ENCODE results near the gene TRHDE.

The TRHDE gene

DNA sequence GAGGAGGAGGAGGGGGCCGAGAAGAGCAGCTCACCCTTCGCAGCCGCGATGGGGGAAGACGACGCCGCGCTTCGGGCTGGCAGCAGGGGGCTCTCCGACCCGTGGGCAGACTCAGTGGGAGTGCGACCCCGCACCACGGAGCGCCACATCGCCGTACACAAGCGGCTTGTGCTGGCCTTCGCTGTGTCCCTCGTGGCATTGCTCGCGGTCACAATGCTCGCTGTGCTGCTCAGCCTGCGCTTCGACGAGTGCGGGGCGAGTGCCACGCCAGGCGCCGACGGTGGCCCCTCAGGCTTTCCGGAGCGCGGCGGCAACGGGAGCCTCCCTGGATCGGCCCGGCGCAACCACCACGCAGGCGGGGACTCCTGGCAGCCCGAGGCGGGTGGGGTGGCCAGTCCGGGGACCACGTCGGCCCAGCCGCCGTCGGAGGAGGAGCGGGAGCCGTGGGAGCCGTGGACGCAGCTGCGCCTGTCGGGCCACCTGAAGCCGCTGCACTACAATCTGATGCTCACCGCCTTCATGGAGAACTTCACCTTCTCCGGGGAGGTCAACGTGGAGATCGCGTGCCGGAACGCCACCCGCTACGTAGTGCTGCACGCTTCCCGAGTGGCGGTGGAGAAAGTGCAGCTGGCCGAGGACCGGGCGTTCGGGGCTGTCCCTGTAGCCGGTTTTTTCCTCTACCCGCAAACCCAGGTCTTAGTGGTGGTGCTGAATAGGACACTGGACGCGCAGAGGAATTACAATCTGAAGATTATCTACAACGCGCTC lies 745 bp downstream of the TRHDE start:
- DNase-seq (ENCODE audit: low read depth in 1 of 2, low spot score in 1 of 2) = no peak

DNA sequence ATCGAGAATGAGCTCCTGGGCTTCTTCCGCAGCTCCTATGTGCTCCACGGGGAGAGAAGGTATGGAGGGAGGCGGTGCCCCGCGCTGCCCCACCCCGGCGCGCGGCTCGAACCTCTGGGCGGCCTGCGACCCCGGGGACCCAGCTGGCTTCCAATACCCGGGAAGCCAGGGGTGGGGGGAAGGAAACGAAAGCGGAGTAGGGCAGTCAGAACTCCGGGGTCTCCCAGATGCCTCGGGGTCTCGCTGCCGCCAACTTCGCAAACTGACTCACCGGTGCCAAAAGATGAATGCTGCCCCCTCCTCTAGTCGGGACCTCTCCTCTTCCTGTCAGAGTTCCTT lies 1.3 kb downstream of the TRHDE start:
- no peak for DNase-seq (ENCODE audit: low read depth in 1 of 2, low spot score in 1 of 2)

DNA sequence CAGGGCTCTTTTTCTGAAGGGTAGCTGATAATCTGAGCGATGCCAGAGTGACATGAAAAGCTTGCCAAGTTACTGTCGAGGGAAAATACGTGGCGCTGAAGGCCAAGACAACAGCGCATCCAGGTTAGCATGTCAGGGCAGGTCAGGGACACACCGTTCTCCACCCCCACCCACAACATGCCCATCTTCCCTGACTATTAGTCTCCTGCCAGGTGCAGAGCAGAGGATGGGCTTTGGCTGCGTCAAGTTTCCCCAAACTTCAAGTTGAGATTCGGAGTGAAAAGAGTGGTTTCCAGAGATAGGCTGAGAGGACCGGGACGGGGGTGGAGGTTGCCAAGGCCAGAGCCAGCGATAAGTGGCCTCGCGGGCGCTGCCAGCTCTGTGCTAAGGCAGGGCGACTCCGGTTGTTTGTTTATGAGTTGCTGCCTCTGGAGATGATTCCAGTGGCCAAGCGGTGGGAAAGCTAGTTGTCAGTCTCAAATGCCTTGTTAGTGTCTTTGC lies 1.7 kb downstream of the TRHDE start:
- DNase-seq (ENCODE audit: low read depth in 1 of 2, low spot score in 1 of 2) = no peak

DNA sequence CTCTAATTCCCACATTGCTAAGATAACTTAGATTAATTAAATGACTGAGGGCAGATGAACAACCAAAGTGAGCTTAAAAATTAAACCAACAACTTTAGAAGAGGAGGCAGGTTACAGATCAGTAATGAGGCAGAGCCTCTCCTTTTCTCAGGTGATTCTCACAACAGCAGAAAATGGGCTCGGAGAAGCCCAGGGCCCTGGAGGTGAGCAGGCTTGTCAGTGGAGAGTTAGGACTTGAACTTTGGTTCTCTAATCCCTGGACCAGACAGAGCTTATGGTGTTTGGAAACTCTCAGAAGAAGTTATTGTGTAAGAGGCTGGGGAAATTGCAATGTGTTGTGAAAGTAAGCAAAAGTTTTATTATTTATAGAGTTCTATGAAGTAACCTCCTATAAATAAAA lies 2.8 kb downstream of the TRHDE start:
- no peak for DNase-seq (ENCODE audit: low read depth in 1 of 2, low spot score in 1 of 2)

- no peak for DNase-seq (ENCODE audit: low read depth in 1 of 2, low spot score in 1 of 2)
These were observed 3.4 kb downstream of the TRHDE start for GRCh38 chr12:72275526-72275925.

DNA sequence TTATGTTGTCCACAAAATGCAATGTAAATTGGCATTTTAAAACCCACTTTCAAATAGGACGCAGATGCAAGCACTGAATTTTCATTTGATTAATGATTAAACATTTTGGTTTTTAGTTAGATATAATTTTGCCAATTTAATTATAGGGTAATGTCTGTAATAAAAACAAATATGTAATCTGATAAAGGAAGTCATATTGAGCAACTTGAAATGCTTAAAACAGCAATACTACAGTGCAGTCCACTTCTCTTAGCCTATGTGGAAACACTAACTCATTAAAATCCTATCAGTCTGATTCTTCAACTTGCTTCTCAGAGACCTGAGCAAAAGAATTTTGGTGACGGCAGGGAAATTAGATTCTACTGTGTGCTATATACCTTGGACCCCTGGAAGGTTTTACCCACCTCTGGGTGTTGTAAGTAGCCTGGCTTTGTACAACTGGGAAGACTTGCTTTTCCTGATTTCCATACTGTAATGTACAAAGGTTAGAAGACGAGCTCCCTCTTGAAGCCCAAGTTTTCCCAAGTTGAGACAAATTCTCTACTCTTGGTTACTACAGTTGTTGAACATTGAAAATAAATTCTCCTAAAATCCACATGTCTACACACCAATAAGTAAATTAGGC lies 4.1 kb downstream of the TRHDE start:
- DNase-seq (ENCODE audit: low read depth in 1 of 2, low spot score in 1 of 2) = no peak

DNA sequence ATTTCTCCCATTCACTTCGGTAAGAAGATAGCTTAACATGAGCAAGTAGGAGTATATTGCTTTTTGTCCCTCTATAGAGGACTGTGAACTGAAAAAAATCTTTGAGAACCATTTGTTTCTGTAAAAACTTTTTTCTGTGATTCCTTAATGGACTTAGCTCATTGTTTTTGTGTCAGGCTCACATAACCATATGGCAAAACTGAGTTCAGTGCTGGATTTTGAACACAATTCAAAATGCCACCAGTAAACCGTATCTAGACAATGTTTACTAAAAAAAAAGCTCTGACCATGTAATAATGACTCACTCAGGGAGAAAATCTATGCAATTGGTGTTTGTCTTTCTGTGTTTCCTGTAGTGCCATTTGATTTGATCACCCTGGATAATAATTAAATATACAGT lies 5.2 kb downstream of the TRHDE start:
- DNase-seq (ENCODE audit: low read depth in 1 of 2, low spot score in 1 of 2) = no peak

- DNase-seq (ENCODE audit: low read depth in 1 of 2, low spot score in 1 of 2) = no peak
These were observed 6.7 kb downstream of the TRHDE start for GRCh38 chr12:72278894-72279293.

DNA sequence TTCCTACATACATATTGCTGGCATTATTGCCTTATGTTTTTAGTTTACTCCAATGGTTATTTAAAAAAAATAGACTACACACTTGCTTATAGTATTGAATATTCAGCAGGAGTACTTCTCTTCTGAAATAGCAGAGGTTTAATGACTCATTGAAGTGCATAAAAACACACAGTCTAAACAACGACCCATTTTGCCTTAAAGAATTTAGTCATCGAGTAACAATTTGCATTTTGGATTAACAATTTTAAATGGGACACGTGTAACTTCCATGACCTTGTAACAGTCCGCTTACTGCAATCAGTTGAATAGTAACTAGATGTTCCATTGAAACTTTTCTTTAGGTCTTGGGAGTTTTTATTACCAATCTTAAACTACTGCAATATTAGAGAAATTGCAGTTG lies 9.0 kb downstream of the TRHDE start:
- no peak for DNase-seq (ENCODE audit: low read depth in 1 of 2, low spot score in 1 of 2)

- no peak for DNase-seq (ENCODE audit: low read depth in 1 of 2, low spot score in 1 of 2)
These were observed 10.6 kb downstream of the TRHDE start for GRCh38 chr12:72282721-72283120.

GRCh38 chr12:72285861-72286260 lies 13.7 kb downstream of the TRHDE start:
- no peak for DNase-seq (ENCODE audit: low read depth in 1 of 2, low spot score in 1 of 2)

DNA sequence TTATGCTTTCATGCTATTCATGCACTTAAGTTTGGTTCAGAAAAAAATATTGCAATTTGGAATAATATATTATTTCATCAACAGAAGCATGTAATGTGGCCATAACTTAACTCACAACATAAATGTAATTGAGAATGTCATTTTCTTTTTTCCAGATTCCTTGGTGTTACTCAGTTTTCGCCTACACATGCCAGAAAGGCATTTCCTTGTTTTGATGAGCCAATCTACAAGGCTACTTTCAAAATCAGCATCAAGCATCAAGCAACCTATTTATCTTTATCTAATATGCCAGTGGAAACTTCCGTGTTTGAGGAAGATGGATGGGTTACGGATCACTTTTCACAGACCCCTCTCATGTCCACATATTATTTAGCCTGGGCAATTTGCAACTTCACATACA lies 14.4 kb downstream of the TRHDE start:
- DNase-seq (ENCODE audit: low read depth in 1 of 2, low spot score in 1 of 2) = no peak

DNA sequence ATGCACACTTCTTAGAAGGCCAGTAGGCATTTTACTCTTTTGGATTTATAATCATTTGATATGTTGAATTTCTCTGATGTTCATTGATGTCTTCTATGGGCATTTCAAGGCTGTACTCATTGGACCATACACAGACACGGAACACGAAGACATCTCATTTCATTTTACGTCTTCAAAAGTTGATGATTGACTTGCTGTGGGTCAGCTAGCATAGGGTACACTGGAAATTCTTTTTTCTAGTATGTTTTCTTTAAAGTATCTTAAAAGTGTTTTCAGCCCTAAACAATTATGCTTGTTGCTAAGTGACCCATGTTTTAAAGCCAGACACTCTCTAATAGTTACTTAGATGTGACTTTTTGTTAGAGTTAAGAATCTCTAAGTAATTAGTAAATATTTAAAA lies 16.3 kb downstream of the TRHDE start:
- DNase-seq (ENCODE audit: low read depth in 1 of 2, low spot score in 1 of 2) = no peak

DNA sequence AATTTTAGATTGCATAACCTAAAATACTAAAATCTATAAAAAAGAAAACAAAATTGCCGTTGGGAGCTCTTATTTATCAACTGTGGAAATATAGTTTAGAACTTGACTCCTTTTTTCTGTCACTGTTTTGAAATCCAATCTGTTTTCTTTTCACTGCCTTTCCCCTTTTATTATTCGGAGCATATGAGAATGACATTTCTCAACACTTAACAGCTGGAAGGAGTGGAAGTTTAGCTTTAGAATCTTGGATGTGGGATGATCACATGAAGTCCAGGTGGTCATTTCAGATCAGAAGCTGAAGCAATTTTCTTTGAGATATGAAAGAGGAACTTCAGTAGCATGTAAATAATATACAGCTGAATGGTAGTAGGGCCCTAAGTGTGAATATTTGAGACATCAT lies 16.7 kb downstream of the TRHDE start:
- DNase-seq (ENCODE audit: low read depth in 1 of 2, low spot score in 1 of 2) = no peak

DNA sequence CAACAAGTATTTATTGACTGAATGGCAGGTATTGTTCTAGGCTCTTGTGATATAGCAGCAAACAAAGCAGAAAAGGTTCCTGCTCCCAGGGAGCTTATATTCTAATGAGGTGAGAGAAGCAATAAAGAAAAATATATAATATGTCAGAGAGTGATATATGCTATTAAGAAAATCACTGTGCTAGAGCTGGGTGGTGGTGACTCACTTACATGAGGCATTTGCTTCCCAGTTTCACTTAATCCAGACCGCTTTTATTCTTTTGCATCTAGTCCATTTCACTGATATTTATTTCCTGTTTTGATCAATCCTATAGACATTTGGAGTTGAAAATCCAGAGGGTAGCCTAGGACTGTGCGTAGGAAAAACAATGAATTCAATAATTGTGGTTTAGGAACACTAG lies 17.5 kb downstream of the TRHDE start:
- DNase-seq (ENCODE audit: low read depth in 1 of 2, low spot score in 1 of 2) = no peak

DNA sequence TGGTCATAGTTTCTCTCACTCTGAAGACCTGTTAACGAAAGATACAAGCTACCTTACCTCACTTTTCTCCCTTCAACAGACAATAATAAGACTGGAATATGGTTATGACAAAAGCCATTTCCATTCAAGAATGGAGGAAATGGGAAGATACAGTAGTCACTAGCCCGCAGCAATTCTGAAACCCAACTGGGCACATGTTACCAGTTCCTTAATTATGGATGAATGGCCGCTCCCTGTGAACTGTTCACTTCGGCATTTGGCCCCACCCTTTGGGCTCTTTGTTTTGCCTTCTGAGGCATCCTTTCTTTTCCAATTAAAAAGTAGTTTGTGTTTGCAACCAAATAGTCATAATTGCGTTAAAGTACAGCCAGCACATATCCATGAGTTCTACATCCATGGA lies 19.0 kb downstream of the TRHDE start:
- DNase-seq (ENCODE audit: low read depth in 1 of 2, low spot score in 1 of 2) = no peak

DNA sequence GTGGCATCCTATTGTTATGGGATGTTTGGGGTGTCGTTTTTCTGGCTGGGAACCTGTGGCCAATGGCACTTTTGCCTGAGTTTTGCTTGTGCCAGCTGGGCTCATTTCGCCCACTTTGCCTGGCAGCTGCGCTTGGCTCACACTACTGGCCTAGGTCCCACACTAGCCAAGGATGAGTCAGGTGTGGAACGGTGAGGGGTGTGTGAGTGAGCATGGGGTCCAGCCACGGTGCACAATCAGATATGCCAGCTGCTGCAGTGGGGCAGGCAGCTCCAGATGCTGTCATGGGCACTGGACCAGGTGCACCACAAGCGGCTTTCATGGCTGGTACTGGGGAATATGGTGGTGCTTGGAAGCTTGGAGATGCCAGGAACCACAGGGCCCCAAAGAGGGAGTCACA lies 21.5 kb downstream of the TRHDE start:
- no peak for DNase-seq (ENCODE audit: low read depth in 1 of 2, low spot score in 1 of 2)

GRCh38 chr12:72295101-72295500 lies 22.9 kb downstream of the TRHDE start:
- DNase-seq (ENCODE audit: low read depth in 1 of 2, low spot score in 1 of 2) = no peak

DNA sequence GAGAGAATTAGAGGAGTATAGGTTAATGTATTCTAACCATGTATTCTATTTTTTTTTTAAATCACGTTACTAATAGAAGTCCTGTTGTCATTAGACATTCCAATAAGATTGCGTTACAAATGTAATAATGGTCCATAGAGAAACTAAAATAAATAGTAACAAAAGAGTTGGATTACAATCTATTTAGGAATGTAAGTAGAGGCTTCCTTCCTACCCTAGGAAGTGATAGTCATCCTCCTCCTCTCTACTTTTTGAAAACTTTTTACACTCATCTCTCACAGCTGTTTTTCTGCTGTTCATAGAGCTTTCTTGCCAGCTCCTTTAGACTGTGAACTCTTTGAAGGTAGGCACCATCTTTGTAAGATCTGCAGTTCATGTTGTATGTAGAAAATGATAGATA lies 23.6 kb downstream of the TRHDE start:
- DNase-seq (ENCODE audit: low read depth in 1 of 2, low spot score in 1 of 2) = no peak

GRCh38 chr12:72296389-72296788 lies 24.2 kb downstream of the TRHDE start:
- no peak for DNase-seq (ENCODE audit: low read depth in 1 of 2, low spot score in 1 of 2)

DNA sequence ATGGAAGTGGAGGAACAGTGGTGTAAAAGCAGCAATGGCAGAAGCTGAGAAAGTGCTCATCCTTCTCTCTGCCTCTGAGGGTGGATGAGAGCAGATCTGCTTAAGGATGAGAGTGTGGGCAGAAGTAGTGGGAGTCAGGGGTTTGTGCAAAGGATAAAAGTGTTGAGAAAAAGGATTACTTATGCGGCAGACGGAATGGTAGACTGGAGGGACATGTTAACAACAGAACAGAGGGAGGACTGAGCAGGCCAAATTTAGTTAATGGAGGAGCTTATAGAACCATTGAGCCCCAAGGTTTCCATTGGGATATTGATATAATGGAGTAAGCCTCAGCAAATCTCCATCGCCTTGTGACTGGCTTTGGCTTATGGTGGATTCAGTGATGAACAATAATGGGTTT lies 25.5 kb downstream of the TRHDE start:
- no peak for DNase-seq (ENCODE audit: low read depth in 1 of 2, low spot score in 1 of 2)

DNA sequence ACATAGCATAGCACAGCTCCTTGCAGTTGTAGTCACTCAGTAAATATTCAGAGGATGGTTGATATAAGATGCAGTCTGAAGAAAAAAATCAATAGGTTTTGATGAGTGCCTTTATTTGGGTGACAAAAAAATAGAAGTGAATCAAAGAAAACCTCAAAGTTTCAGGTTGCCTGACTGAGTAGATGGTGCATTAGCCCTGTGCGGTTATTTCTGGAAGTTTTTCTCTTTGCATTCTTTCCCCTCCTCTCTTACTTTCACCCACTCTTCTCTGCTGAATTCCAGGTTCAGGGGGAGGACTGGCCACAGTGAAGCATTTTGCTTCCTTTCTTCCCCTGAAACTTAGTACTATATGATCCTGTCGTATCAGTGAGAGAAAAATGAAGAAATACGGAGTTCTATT lies 28.6 kb downstream of the TRHDE start:
- DNase-seq (ENCODE audit: low read depth in 1 of 2, low spot score in 1 of 2) = no peak

DNA sequence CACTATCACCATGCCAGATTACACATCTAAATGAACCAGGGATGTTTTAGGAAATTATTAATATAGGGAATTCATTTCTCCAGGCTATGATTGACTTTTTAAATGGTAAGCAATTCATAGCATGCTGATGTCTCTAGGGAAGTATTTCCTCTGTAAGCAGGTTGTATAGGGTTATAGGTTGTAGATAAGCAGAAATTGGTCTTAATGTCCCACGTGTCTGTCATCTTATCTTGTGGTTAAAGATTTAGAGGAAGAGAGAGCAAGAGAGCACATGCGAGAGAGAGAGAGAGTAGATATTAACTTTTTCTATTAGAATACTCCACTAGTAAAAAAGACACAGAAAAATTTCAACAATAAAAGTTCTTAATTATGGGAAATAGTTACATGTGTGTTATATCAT lies 32.6 kb downstream of the TRHDE start:
- no peak for DNase-seq (ENCODE audit: low read depth in 1 of 2, low spot score in 1 of 2)
